ENCODE results near the gene SPTLC3. TPM values are rescaled to one million over a fixed set of nuclear protein-coding genes. Genes with fewer than 3 reads are reported as not detected.

SPTLC3 gene
- polyA plus RNA-seq, 1 of the 3 experiments (the other 2 are of a cell fraction) = 0.02 TPM

DNA sequence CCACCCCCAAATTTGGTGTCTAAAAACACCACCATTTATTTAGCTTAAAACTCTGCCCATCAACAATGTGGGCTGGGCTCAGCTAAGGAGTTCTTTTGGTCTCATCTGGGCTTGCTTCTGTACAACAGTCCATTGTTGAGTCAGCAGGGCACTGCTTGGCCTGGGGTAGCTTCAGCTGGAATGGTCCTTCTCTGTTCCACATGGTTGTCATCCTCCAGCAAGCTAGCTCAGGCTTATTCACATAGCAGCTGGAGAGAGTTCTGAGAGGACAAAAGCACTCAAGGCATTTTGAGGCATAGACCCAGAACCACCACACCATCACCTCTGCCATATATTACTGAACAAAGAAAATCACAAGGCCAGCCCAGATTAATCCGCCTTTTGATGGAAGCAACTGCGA lies 116.7 kb downstream of the SPTLC3 start:
- WGBS (ENCODE audit: low lambda C conversion rate) = 83% methylated on average over 2 of the region's 2 CpGs
- Histone ChIP-seq H2AFZ (ENCODE audit: low read depth) (no peak overlapping the region), H4K20me1 (ENCODE audit: insufficient read depth) (no peaks in the 10 kb centered on the region), H3K9me2 (no peaks in the 10 kb centered on the region), H3K27me3 (ENCODE audit: insufficient read depth) (no peaks in the 10 kb centered on the region), H3K4me2 (no peak overlapping the region), H3K9ac (no peak overlapping the region), H3K4me3 (ENCODE audit: low read depth in 2 of 2, low read length in 1 of 2) (no peak overlapping the region), H3K27ac (ENCODE audit: low read depth in 2 of 2, low read length in 1 of 2) (no peak overlapping the region), H3F3A (replicated peaks; ENCODE audit: insufficient read depth) (no peaks in the 10 kb centered on the region), H3K9me3 (no peaks in the 10 kb centered on the region), H3K36me3 (replicated peaks in 1 of 2; ENCODE audit: control insufficient read depth in 1 of 2, insufficient read depth in 2 of 2, low read length in 1 of 2) (no peaks in the 10 kb centered on the region), H3K4me1 (ENCODE audit: control insufficient read depth in 1 of 2, insufficient read depth in 2 of 2, low read depth in 1 of 2, low read length in 1 of 2) (no peaks in the 10 kb centered on the region), H3K79me2 (ENCODE audit: insufficient read depth) (no peaks in the 10 kb centered on the region)
- CTCF ChIA-PET = interaction anchor here (1.1 to 1.4 kb wide), 2 partner anchors 9 to 421 kb away, joined by 3 to 7 read pairs; no protein-coding TSS in a partner anchor
- POLR2A ChIA-PET = no interaction called here
- DNase-seq = no peak
- TF ChIP-seq SMC3 (IDR thresholded peaks at IDR 0.05; ENCODE audit: low read depth, low read length) (no peak), POLR2AphosphoS5 (IDR thresholded peaks at IDR 0.05; ENCODE audit: low read depth, low read length) (no peak), TAF1 (IDR thresholded peaks at IDR 0.05; ENCODE audit: borderline replicate concordance, low read depth, low read length) (no peak), EP300 (IDR thresholded peaks at IDR 0.05; ENCODE audit: borderline replicate concordance in 1 of 2, low read depth in 1 of 2, low read length in 1 of 2) (no peak), SIN3A (IDR thresholded peaks at IDR 0.05; ENCODE audit: borderline replicate concordance, low read depth, low read length) (no peak), NRF1 (IDR thresholded peaks at IDR 0.05; ENCODE audit: low read depth, low read length) (no peak), MXI1 (IDR thresholded peaks at IDR 0.05; ENCODE audit: low read depth, low read length) (no peak), ELF1 (IDR thresholded peaks at IDR 0.05) (no peak), FOXJ3 (CRISPR knock-in tag; IDR thresholded peaks at IDR 0.05) (no peak), NFIC (IDR thresholded peaks at IDR 0.05; ENCODE audit: borderline replicate concordance) (no peak), FOXM1 (IDR thresholded peaks at IDR 0.05; ENCODE audit: low read depth) (no peak)
- TF ChIP-seq, protein P1, sequence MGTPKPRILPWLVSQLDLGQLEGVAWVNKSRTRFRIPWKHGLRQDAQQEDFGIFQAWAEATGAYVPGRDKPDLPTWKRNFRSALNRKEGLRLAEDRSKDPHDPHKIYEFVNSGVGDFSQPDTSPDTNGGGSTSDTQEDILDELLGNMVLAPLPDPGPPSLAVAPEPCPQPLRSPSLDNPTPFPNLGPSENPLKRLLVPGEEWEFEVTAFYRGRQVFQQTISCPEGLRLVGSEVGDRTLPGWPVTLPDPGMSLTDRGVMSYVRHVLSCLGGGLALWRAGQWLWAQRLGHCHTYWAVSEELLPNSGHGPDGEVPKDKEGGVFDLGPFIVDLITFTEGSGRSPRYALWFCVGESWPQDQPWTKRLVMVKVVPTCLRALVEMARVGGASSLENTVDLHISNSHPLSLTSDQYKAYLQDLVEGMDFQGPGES (IDR thresholded peaks at IDR 0.05; ENCODE audit: low read depth, low read length) = no peak
- TF ChIP-seq, protein P2, sequence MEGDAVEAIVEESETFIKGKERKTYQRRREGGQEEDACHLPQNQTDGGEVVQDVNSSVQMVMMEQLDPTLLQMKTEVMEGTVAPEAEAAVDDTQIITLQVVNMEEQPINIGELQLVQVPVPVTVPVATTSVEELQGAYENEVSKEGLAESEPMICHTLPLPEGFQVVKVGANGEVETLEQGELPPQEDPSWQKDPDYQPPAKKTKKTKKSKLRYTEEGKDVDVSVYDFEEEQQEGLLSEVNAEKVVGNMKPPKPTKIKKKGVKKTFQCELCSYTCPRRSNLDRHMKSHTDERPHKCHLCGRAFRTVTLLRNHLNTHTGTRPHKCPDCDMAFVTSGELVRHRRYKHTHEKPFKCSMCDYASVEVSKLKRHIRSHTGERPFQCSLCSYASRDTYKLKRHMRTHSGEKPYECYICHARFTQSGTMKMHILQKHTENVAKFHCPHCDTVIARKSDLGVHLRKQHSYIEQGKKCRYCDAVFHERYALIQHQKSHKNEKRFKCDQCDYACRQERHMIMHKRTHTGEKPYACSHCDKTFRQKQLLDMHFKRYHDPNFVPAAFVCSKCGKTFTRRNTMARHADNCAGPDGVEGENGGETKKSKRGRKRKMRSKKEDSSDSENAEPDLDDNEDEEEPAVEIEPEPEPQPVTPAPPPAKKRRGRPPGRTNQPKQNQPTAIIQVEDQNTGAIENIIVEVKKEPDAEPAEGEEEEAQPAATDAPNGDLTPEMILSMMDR (IDR thresholded peaks at IDR 0.05) = no peak
- TF ChIP-seq, protein P3, sequence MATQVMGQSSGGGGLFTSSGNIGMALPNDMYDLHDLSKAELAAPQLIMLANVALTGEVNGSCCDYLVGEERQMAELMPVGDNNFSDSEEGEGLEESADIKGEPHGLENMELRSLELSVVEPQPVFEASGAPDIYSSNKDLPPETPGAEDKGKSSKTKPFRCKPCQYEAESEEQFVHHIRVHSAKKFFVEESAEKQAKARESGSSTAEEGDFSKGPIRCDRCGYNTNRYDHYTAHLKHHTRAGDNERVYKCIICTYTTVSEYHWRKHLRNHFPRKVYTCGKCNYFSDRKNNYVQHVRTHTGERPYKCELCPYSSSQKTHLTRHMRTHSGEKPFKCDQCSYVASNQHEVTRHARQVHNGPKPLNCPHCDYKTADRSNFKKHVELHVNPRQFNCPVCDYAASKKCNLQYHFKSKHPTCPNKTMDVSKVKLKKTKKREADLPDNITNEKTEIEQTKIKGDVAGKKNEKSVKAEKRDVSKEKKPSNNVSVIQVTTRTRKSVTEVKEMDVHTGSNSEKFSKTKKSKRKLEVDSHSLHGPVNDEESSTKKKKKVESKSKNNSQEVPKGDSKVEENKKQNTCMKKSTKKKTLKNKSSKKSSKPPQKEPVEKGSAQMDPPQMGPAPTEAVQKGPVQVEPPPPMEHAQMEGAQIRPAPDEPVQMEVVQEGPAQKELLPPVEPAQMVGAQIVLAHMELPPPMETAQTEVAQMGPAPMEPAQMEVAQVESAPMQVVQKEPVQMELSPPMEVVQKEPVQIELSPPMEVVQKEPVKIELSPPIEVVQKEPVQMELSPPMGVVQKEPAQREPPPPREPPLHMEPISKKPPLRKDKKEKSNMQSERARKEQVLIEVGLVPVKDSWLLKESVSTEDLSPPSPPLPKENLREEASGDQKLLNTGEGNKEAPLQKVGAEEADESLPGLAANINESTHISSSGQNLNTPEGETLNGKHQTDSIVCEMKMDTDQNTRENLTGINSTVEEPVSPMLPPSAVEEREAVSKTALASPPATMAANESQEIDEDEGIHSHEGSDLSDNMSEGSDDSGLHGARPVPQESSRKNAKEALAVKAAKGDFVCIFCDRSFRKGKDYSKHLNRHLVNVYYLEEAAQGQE (IDR thresholded peaks at IDR 0.05; ENCODE audit: low read depth, low read length) = no peak

Data from SK-N-SH (cell line).